Activated CD8-positive, alpha-beta T cell treated with anti-CD3 and anti-CD28 coated beads, Interleukin-2, amount 10 ng/mL, durations not matched to agents 7 days and 5 days (primary cell): ENCODE measurements around the gene ZBTB22. TPM values are rescaled to one million over a fixed set of nuclear protein-coding genes. Genes with fewer than 3 reads are reported as not detected.
"Not testable (repeated sequence)": the region's sequence is repeated elsewhere in the genome, so short reads cannot be mapped to it uniquely, and the experiment has no call there.

Experiments used
- ATAC-seq: fragments of 150-1000 bp; cut with Tn5 transposase; one replicate; pipeline ENCODE4 v1.10.0; 2021; ENCODE audit warnings: moderate library complexity
- CTCF ChIA-PET: fragments of 350-600 bp; sonication (Branson Sonifier 250); formaldehyde crosslinking; loops from one replicate; lab custom pipeline; 2021; ENCODE audit warnings: antibody characterized with exemption; lab: Charles Lee
- POLR2A ChIA-PET: fragments of 350-600 bp; sonication (Branson Sonifier 250); formaldehyde crosslinking; loops from one replicate; lab custom pipeline; 2021; ENCODE audit warnings: antibody characterized with exemption; lab: Charles Lee
- DNase-seq: peaks from one replicate; pipeline ENCODE4 v3.0.0-alpha.2; 2020
- H3K27ac Mint-ChIP-seq: one replicate; pipeline ENCODE4 v1.8.0; 2021; ENCODE audit warnings: mild to moderate bottlenecking, mixed read lengths
- H3K27me3 Mint-ChIP-seq: one replicate; pipeline ENCODE4 v1.8.0; 2021; ENCODE audit warnings: low read depth, mixed read lengths
- H3K36me3 Mint-ChIP-seq: one replicate; pipeline ENCODE4 v1.8.0; 2021; ENCODE audit warnings: low read depth, mixed read lengths
- H3K4me1 Mint-ChIP-seq: one replicate; pipeline ENCODE4 v1.8.0; 2021; ENCODE audit warnings: low read depth, mixed read lengths
- H3K4me3 Mint-ChIP-seq: one replicate; pipeline ENCODE4 v1.8.0; 2021; ENCODE audit warnings: mild to moderate bottlenecking, mixed read lengths
- H3K9me3 Mint-ChIP-seq: one replicate; pipeline ENCODE4 v1.8.0; 2022; ENCODE audit warnings: mixed read lengths; ENCODE audit not compliant: insufficient read depth
- total RNA-seq, 2 experiments: library from RNA; stranded (reverse); gene quantifications; one replicate each; pipeline ENCODE4 v1.2.3, GENCODE V29; 2021

The ZBTB22 gene, protein sequence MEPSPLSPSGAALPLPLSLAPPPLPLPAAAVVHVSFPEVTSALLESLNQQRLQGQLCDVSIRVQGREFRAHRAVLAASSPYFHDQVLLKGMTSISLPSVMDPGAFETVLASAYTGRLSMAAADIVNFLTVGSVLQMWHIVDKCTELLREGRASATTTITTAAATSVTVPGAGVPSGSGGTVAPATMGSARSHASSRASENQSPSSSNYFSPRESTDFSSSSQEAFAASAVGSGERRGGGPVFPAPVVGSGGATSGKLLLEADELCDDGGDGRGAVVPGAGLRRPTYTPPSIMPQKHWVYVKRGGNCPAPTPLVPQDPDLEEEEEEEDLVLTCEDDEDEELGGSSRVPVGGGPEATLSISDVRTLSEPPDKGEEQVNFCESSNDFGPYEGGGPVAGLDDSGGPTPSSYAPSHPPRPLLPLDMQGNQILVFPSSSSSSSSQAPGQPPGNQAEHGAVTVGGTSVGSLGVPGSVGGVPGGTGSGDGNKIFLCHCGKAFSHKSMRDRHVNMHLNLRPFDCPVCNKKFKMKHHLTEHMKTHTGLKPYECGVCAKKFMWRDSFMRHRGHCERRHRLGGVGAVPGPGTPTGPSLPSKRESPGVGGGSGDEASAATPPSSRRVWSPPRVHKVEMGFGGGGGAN
- total RNA-seq, result 10 to 100 TPM; 10.7 to 11.1 TPM

DNA sequence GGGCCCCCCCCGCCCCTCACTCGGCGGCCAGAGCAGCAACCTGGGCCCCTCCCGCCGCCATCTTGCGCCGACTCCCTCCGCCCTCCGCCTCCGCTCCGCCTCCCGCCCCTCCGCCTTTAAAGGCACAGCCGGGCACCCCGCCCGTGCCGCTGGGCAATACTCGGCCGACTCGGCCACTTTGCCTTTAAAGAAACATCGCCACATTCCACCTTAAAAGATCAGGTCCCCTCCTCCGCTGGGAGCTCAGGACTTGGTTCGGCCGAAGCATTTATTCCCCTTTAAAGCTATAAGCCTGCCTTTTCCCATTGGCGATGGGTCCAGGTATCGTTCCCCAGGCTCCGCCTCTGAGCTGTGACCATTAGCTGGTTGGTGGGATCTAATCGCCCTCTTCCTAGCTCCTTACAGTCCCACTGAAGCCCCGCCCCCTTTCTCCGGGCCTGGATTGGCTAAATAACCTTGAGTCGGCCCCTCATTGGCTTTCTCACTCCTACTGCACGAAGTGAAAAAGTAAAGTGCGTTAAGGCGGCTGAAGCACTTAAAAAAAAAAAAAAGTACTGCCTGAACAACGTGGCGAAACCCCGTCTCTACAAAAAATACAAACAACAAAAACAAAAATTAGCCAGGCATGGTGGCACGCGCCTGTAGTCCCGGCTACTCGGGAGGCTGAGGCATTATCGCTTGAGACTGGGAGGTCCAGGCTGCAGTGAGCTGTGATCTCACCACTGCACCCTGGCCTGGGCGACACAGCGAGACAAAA is at the start of gene ZBTB22:
Gene ZBTB22, minus strand, starts transcription at position 76 of the 757 bp plus-strand sequence. CDS start 828 bp downstream, outside the sequence.
- Mint-ChIP-seq H3K27ac (peak within 1 kb of the TSS; percentile 96), H3K4me3 (peak within 1 kb of the TSS; percentile 97), H3K4me1 (peaks cover 78% of the 10 kb centered on the region), H3K9me3 (no peaks in the 10 kb centered on the region), H3K36me3 (peaks cover 81% of the 10 kb centered on the region), H3K27me3 (no peaks in the 10 kb centered on the region)
- ATAC-seq, result peak; percentile 70
- ChIA-PET CTCF (interaction anchor here (0.8 to 4.6 kb wide), 11 partner anchors 18 to 265 kb away, joined by 3 to 36 read pairs (median 4); partner anchors contain the start of genes B3GALT4 and CUTA), POLR2A (interaction anchor here (0.7 to 4.0 kb wide), 9 partner anchors 17 to 347 kb away, joined by 3 to 34 read pairs (median 4); partner anchors contain the start of genes PFDN6, PHF1, RGL2 and RPS18)
- DNase-seq, result peak; percentile 98

- CTCF ChIA-PET, result no interaction called here
- POLR2A ChIA-PET, result no interaction called here
- Mint-ChIP-seq H3K9me3 (no peaks in the 10 kb centered on the region), H3K4me3 (no peak overlapping the region), H3K4me1 (peaks cover 4% of the 10 kb centered on the region), H3K27ac (no peak overlapping the region), H3K27me3 (no peaks in the 10 kb centered on the region), H3K36me3 (no peaks in the 10 kb centered on the region)
- DNase-seq (no peak), ATAC-seq (no peak)
Measured at GRCh38 chr6:33367009-33367714, 49.6 kb upstream of the ZBTB22 start.

GRCh38 chr6:33365206-33365971 is 47.8 kb upstream of the ZBTB22 start:
- H3K36me3 Mint-ChIP-seq, H3K27me3 Mint-ChIP-seq, H3K4me1 Mint-ChIP-seq, H3K27ac Mint-ChIP-seq, DNase-seq, H3K4me3 Mint-ChIP-seq, POLR2A ChIA-PET, H3K9me3 Mint-ChIP-seq, ATAC-seq: not testable (repeated sequence)
- CTCF ChIA-PET, result interaction anchor here (0.9 to 1.3 kb wide), 2 partner anchors 9 to 25 kb away, joined by 3 to 4 read pairs; no protein-coding TSS in a partner anchor

DNA sequence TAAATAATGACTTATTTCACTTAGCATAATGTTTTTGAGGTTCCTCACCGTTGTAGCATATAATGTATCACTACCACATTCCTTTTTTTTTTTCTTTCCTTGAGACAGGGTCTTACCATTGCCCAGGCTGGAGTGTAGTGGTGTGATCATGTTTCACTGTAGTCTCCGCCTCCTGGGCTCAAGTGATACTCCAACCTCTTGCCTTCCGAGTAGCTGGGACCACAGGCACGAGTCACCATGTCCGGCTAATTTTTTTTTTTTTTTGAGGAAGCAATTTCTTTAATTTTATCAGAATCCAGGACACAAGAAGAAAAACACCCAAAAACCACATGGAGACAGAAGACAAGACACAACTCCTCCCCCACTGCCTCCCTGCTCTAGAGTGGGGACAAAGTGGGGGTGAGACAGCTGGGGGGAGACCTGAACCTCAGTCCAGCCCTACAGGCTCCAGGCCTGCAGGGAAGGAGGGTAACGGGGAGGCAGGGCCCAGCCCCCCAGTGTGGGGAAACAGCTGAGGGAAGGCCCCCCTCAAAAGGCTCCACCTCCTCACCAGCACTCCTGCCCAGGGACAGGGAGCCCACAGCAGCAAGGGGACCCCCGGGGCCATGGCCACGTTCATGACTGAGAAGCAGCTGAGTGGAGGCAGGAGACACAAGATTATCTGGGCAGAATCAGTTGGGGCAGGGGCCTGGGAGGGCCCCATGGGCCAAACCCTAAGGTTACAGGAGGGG is 47.1 kb upstream of the ZBTB22 start:
- H3K4me1 Mint-ChIP-seq, H3K4me3 Mint-ChIP-seq, H3K27me3 Mint-ChIP-seq, POLR2A ChIA-PET, ATAC-seq, H3K9me3 Mint-ChIP-seq, DNase-seq, H3K36me3 Mint-ChIP-seq: not testable (repeated sequence)
- CTCF ChIA-PET, result interaction anchor here (0.6 to 1.2 kb wide), 4 partner anchors 10 to 239 kb away, joined by 3 to 4 read pairs (median 4); no protein-coding TSS in a partner anchor
- peak overlapping the region; percentile 61 for H3K27ac Mint-ChIP-seq

- CTCF ChIA-PET, result interaction anchor here (1.2 kb wide), 1 partner anchor 27 kb away, joined by 4 read pairs; no protein-coding TSS in a partner anchor
- POLR2A ChIA-PET, DNase-seq, ATAC-seq, H3K9me3 Mint-ChIP-seq, H3K4me1 Mint-ChIP-seq, H3K4me3 Mint-ChIP-seq, H3K27ac Mint-ChIP-seq, H3K27me3 Mint-ChIP-seq, H3K36me3 Mint-ChIP-seq: not testable (repeated sequence)
Measured at GRCh38 chr6:33363486-33363885, 45.9 kb upstream of the ZBTB22 start.

GRCh38 chr6:33359331-33359730 is 41.8 kb upstream of the ZBTB22 start:
- ATAC-seq (no peak), DNase-seq (no peak)
- no peaks in the 10 kb centered on the region for H3K36me3 Mint-ChIP-seq
- ChIA-PET CTCF (interaction anchor here (0.7 to 1.7 kb wide), 3 partner anchors 10 to 15 kb away, joined by 3 to 4 read pairs (median 3); no protein-coding TSS in a partner anchor), POLR2A (no interaction called here)
- no peak overlapping the region for H3K4me3 Mint-ChIP-seq
- peaks cover 14% of the 10 kb centered on the region for H3K27me3 Mint-ChIP-seq
- H3K4me1 Mint-ChIP-seq, result peaks cover under 1% of the 10 kb centered on the region
- H3K27ac Mint-ChIP-seq, result no peak overlapping the region
- H3K9me3 Mint-ChIP-seq, result no peaks in the 10 kb centered on the region

DNA sequence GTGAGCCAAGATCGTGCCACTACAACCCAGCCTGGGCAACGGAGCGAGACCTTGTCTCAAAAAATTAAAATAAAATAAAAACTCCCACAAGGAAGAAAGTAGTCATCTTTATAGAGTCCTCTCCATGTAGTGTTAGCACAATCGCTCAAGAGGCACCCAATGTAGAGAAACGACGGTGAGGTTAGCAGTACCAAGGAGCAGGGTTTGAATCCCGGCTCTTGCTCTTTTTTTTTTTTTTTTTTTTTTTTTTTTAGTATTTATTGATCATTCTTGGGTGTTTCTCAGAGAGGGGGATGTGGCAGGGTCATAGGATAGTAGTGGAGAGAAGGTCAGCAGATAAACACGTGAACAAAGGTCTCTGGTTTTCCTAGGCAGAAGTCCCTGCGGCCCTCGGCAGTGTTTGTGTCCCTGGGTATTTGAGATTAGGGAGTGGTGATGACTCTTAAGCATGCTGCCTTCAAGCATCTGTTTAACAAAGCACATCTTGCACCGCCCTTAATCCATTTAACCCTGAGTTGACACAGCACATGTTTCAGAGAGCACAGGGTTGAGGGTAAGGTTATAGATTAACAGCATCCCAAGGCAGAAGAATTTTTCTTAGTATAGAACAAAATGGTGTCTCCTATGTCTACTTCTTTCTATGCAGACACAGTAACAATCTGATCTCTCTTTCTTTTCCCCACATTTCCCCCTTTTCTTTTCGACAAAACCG is 39.8 kb upstream of the ZBTB22 start:
- CTCF ChIA-PET, POLR2A ChIA-PET, H3K9me3 Mint-ChIP-seq, H3K4me1 Mint-ChIP-seq, DNase-seq, H3K36me3 Mint-ChIP-seq, H3K27ac Mint-ChIP-seq, H3K4me3 Mint-ChIP-seq, ATAC-seq: not testable (repeated sequence)
- H3K27me3 Mint-ChIP-seq, result peaks cover 16% of the 10 kb centered on the region

DNA sequence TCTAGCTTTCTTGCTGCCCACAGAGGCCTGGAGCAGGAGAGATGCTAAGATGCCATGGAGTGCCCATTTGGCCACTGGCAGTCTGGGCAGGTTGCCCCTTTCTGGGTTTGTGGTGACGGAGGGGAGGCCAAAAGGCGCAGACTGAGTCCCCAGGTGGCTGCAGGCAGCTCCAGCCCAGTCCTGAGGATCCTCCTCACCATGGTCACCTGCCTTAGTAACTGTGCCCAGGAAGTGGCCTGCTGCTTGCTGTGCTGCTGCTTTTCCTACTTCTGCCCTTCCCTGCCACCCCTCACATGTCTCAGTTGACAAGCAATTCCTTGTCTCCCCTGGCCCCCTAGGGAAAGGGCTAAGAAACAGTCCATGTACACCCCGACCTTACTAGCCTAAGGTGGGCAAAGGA is 38.8 kb upstream of the ZBTB22 start:
- no peak for DNase-seq
- ChIA-PET POLR2A (no interaction called here), CTCF (no interaction called here)
- no peaks in the 10 kb centered on the region for H3K4me1 Mint-ChIP-seq
- H3K9me3 Mint-ChIP-seq, result no peaks in the 10 kb centered on the region
- no peak for ATAC-seq
- H3K27me3 Mint-ChIP-seq, result peaks cover 16% of the 10 kb centered on the region
- H3K4me3 Mint-ChIP-seq, result no peak overlapping the region
- H3K36me3 Mint-ChIP-seq, result no peaks in the 10 kb centered on the region
- H3K27ac Mint-ChIP-seq, result no peak overlapping the region

DNA sequence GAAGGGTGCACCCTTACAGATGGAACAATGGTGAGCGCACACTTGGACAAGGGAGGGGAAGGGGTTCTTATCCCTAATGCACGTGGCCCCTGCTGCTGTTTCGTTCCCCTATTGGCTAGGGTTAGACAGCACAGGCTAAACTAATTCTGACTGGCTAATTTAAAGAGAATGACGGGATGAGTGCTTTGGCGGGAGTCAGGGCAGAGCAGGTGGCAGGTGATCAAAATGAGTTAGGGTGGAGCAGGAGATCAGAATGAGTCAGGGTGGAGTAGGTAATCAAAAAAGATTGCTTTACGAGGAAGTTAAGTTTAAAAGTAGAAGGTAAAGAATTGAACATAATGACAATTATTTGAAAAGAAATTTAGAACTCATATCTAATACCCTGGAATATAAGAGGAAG is 38.3 kb upstream of the ZBTB22 start:
- H3K36me3 Mint-ChIP-seq, H3K4me3 Mint-ChIP-seq, CTCF ChIA-PET: not testable (repeated sequence)

DNA sequence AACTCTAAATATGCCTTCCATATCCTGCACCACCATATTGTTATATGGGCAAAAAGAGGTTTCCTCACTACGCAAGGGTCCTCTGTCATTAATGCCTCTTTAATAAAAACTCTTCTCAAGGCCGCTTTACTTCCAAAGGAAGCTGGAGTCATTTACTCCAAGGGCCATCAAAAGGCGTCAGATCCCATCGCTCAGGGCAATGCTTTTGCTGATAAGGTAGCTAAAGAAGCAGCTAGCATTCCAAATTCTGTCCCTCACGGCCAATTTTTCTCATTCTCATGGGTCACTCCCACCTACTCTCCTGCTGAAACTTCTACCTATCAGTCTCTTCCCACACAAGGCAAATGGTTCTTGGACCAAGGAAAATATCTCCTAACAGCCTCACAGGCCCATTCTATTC is 30.3 kb upstream of the ZBTB22 start:
- no peak overlapping the region for H3K4me3 Mint-ChIP-seq

More for the DNA sequence above, 38.3 kb upstream of the ZBTB22 start:
- H3K9me3 Mint-ChIP-seq, ATAC-seq, H3K27ac Mint-ChIP-seq, DNase-seq, H3K4me1 Mint-ChIP-seq, POLR2A ChIA-PET: not testable (repeated sequence)
- peaks cover 16% of the 10 kb centered on the region for H3K27me3 Mint-ChIP-seq

More for the DNA sequence above, 30.3 kb upstream of the ZBTB22 start:
- POLR2A ChIA-PET, result no interaction called here
- H3K27ac Mint-ChIP-seq, result no peak overlapping the region
- peaks cover 37% of the 10 kb centered on the region for H3K4me1 Mint-ChIP-seq
- H3K9me3 Mint-ChIP-seq, result no peaks in the 10 kb centered on the region
- H3K36me3 Mint-ChIP-seq, result peaks cover 2% of the 10 kb centered on the region
- DNase-seq, result no peak
- no peak for ATAC-seq
- CTCF ChIA-PET, result no interaction called here
- H3K27me3 Mint-ChIP-seq, result peaks cover 1% of the 10 kb centered on the region
